Activated naive CD8-positive, alpha-beta T cell treated with anti-CD3 and anti-CD28 coated beads, Interleukin-2, amount 50 U/mL, for 24 hours (primary cell): ENCODE results near the gene NENF.
A peak's percentile ranks its signal among the peaks of the same experiment; 100 is the strongest.

Experiments used
- ATAC-seq: fragments of 150-1000 bp; cut with Tn5 transposase; one replicate; pipeline ENCODE4 v1.10.0; 2021
- DNase-seq: peaks from one replicate; pipeline ENCODE4 v3.0.0; 2021
- H3K27ac Mint-ChIP-seq: one replicate; pipeline ENCODE4 v1.8.0; 2021; ENCODE audit warnings: mild to moderate bottlenecking, mixed read lengths
- H3K27me3 Mint-ChIP-seq: one replicate; pipeline ENCODE4 v1.8.0; 2021; ENCODE audit warnings: mixed read lengths
- H3K36me3 Mint-ChIP-seq: one replicate; pipeline ENCODE4 v1.8.0; 2021; ENCODE audit warnings: low read depth, mixed read lengths
- H3K4me1 Mint-ChIP-seq: one replicate; pipeline ENCODE4 v1.8.0; 2021; ENCODE audit warnings: mixed read lengths
- H3K4me3 Mint-ChIP-seq: one replicate; pipeline ENCODE4 v1.8.0; 2021; ENCODE audit warnings: mild to moderate bottlenecking, moderate library complexity, mixed read lengths
- H3K9me3 Mint-ChIP-seq: one replicate; pipeline ENCODE4 v1.8.0; 2021; ENCODE audit warnings: mixed read lengths

The NENF gene

DNA sequence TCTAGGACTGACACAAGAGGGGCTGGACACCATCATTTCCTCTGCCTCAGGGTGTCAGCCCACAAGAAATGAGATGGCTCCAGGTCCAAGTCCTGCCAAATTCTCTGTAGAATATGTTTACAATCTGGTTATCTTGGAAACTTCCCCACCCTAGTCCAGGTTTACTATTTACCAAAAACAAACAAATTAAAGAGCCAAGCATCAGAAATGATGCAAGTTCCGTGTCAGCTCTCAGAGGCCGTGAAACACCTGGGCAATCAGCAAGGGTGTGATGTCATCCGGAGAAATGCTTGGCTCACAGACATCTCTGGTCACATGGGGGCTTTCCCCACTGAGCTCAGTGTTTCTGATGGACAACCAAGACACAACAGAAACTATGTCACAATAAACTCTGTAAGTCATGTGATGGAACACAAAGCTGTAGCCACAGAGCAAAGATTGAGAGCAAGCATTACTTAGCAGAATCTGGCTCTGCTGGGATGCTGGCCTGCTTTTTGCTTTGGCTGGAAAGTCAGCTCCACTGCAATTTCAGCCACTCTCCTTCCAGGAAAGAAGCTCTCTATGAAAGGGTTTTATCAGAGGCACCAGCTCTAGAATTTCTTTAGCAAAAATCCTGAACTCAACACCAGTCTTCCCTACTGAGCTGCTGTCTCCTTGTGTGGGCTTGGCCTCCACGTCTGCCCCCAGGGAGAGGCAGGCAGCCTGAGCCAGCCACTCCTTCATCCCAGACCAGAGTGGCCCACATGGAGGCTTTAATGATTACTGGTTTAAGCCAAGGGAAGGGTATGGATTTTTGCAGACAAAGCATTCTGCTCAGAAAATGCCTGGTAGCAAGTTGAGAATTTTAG lies 55.9 kb downstream of the NENF start:
- no peak overlapping the region for H3K4me3 Mint-ChIP-seq
- ATAC-seq (peak; percentile 42), DNase-seq (no peak)
- H3K36me3 Mint-ChIP-seq = no peaks in the 10 kb centered on the region
- H3K27me3 Mint-ChIP-seq = no peaks in the 10 kb centered on the region
- H3K4me1 Mint-ChIP-seq = peaks cover 5% of the 10 kb centered on the region
- no peaks in the 10 kb centered on the region for H3K9me3 Mint-ChIP-seq
- H3K27ac Mint-ChIP-seq = no peak overlapping the region

DNA sequence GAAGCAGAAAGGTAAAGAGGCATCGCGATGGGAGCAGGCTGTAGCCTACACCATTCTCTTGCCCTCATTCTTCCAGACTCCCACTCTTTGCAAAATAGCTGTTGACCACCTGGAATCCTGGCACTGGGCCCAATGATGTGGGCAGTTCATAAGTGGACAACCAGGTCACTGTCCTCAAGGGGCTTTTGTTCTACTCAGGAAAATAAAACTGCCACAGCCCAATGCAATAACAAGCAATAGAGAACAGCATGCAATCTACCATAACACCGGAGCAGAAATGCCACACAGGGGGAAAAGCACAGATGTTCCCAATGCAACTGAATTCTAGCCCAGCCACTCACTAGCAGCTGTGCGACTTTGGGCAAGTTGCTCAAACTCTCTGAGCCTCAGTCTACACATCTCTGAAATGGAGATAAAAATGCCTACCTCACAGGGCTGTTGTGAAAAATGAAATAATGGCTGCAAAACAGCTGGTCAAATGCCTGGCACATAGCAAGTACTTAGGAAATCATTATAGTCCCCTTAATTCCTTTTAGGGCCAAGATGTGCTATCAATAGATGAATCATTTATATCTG lies 56.7 kb downstream of the NENF start:
- no peak for DNase-seq
- Mint-ChIP-seq H3K9me3 (no peaks in the 10 kb centered on the region), H3K36me3 (no peaks in the 10 kb centered on the region), H3K4me3 (no peak overlapping the region), H3K27me3 (no peaks in the 10 kb centered on the region), H3K27ac (no peak overlapping the region), H3K4me1 (peaks cover 5% of the 10 kb centered on the region)
- no peak for ATAC-seq

DNA sequence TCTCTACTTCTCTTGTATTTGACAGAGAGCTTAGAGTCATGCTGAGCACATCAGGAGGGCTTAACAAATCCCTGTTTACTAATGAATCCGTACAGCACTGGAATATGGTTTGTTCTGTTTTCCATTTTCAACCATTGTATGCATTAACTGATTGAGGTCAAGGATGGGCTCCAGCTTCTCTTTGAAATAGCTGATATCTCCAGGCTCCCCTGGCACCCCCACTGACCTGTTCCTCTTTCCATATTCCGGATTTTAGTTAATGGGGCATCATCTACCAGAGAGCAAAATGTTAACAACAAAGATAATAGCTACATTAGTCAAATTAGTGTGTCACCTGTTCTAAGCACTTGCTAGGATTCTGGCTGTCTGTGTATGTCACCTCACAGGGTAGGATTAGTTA lies 57.6 kb downstream of the NENF start:
- no peaks in the 10 kb centered on the region for H3K9me3 Mint-ChIP-seq
- H3K36me3 Mint-ChIP-seq = no peaks in the 10 kb centered on the region
- no peak for DNase-seq
- H3K4me3 Mint-ChIP-seq = no peak overlapping the region
- H3K27ac Mint-ChIP-seq = no peak overlapping the region
- no peak for ATAC-seq
- H3K4me1 Mint-ChIP-seq = peaks cover 5% of the 10 kb centered on the region
- H3K27me3 Mint-ChIP-seq = no peaks in the 10 kb centered on the region

DNA sequence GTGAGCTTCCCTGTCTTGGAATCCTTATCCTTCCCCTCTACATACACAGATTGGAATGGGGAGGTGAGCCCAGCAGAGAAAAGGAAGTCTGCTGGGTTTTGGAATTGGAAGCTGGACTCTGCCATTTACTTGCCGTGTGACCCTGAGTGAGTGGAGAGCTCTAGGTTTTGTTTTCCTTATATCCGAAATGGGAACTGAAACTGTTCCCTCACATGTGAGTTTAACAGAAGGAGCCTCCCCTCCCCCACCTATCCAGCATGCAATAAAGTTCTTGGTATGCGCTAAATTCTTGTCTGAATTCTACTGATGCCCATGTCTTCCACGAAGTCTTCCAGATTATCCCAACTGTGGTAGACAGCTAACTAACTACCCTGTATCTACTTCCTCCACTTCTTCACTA lies 58.7 kb downstream of the NENF start:
- Mint-ChIP-seq H3K36me3 (no peaks in the 10 kb centered on the region), H3K27ac (no peak overlapping the region), H3K4me1 (peaks cover 5% of the 10 kb centered on the region), H3K9me3 (no peaks in the 10 kb centered on the region), H3K4me3 (no peak overlapping the region), H3K27me3 (no peaks in the 10 kb centered on the region)
- no peak for ATAC-seq
- no peak for DNase-seq
